K562 (cell line): ENCODE measurements around the gene MYOZ1.
"Not testable (repeated sequence)": the region's sequence is repeated elsewhere in the genome, so short reads cannot be mapped to it uniquely, and the experiment has no call there.

Source experiments
- ARID2 ChIP-seq: fragments of 450-650 bp; IDR thresholded peaks from 2 replicates; pipeline ENCODE4 v1.6.1; 2017; ENCODE audit warnings: antibody characterized with exemption, mild to moderate bottlenecking
- BHLHE40 ChIP-seq: IDR thresholded peaks from 2 replicates; pipeline ENCODE4 v1.6.1; 2011; ENCODE audit warnings: low read length, improper control_type of control experiment
- CBFB ChIP-seq: sonication (generic); formaldehyde crosslinking; IDR thresholded peaks from 2 replicates; pipeline ENCODE4 v1.4.0; 2020; ENCODE audit warnings: mild to moderate bottlenecking, missing genetic modification reagents
- CTCF ChIP-seq, 3 experiments: IDR thresholded peaks in 2 of 3; conservative IDR thresholded peaks in 1 of 3; 2 replicates each; pipeline ENCODE4 v1.5.1; 2011 to 2012; ENCODE audit warnings: low read length in 3 of 3, mild to moderate bottlenecking in 3 of 3, control low read depth in 2 of 3, improper control_type of control experiment in 1 of 3, inconsistent platforms in 1 of 3, low read depth in 1 of 3, mixed read lengths in 1 of 3, moderate library complexity in 1 of 3; ENCODE audit not compliant: insufficient read depth in 2 of 3
- FIP1L1 ChIP-seq: fragments of 200-400 bp; formaldehyde crosslinking; IDR thresholded peaks from 2 replicates; pipeline ENCODE4 v1.6.1; 2018; ENCODE audit warnings: mild to moderate bottlenecking, low read depth, low read length; ENCODE audit not compliant: poor library complexity, severe bottlenecking
- FOXA1 ChIP-seq: fragments of 450-650 bp; IDR thresholded peaks from 2 replicates; pipeline ENCODE4 v1.6.1; 2016; ENCODE audit warnings: mild to moderate bottlenecking, borderline replicate concordance
- MAFK ChIP-seq: IDR thresholded peaks from 2 replicates; pipeline ENCODE4 v1.6.1; 2011; ENCODE audit warnings: low read length, improper control_type of control experiment
- NFYB ChIP-seq: IDR thresholded peaks from 2 replicates; pipeline ENCODE4 v1.6.1; 2011; ENCODE audit warnings: mild to moderate bottlenecking, moderate library complexity; ENCODE audit not compliant: insufficient read length; ENCODE audit errors: extremely low read depth
- POLR2A ChIP-seq: fragments of 450-650 bp; conservative IDR thresholded peaks from 2 replicates; pipeline ENCODE4 v1.6.1; 2016
- RFX5 ChIP-seq: IDR thresholded peaks from 2 replicates; pipeline ENCODE4 v1.6.1; 2011; ENCODE audit warnings: low read depth, mild to moderate bottlenecking, improper control_type of control experiment, low read length
- SMARCC2 ChIP-seq: fragments of 450-650 bp; IDR thresholded peaks from 2 replicates; pipeline ENCODE4 v1.6.1; 2017; ENCODE audit warnings: antibody characterized with exemption, moderate library complexity, mild to moderate bottlenecking, low read depth
- SRSF1 ChIP-seq: fragments of 200-400 bp; formaldehyde crosslinking; IDR thresholded peaks from 2 replicates; pipeline ENCODE4 v1.6.1; 2017; ENCODE audit warnings: mild to moderate bottlenecking, low read depth, low read length, moderate library complexity
- ZNF280A ChIP-seq: fragments of 450-650 bp; IDR thresholded peaks from 2 replicates; pipeline ENCODE4 v1.6.1; 2018; ENCODE audit warnings: mild to moderate bottlenecking, low read depth; ENCODE audit not compliant: partially characterized antibody
- ZNF586 ChIP-seq: fragments of 450-650 bp; formaldehyde crosslinking; conservative IDR thresholded peaks from 2 replicates; pipeline ENCODE4 v1.4.0; 2020; ENCODE audit warnings: mild to moderate bottlenecking, moderate library complexity

- not testable (repeated sequence) for TF ChIP-seq RFX5; ZNF280A; ARID2; MAFK; SMARCC2; FOXA1; BHLHE40; ZNF586; NFYB; POLR2A; SRSF1; CTCF (IDR thresholded peaks at IDR 0.05 in 2 of 3, conservative IDR thresholded peaks at IDR 0.05 in 1 of 3; ENCODE audit: insufficient read depth in 2 of 3, low read depth in 1 of 3, low read length in 3 of 3); FIP1L1; CBFB (CRISPR knock-in tag)
Measured at GRCh38 chr10:73663621-73664020, 22.3 kb upstream of the MYOZ1 start.
